ENCODE data around the gene PI4K2A.

- TF ChIP-seq, protein P1, sequence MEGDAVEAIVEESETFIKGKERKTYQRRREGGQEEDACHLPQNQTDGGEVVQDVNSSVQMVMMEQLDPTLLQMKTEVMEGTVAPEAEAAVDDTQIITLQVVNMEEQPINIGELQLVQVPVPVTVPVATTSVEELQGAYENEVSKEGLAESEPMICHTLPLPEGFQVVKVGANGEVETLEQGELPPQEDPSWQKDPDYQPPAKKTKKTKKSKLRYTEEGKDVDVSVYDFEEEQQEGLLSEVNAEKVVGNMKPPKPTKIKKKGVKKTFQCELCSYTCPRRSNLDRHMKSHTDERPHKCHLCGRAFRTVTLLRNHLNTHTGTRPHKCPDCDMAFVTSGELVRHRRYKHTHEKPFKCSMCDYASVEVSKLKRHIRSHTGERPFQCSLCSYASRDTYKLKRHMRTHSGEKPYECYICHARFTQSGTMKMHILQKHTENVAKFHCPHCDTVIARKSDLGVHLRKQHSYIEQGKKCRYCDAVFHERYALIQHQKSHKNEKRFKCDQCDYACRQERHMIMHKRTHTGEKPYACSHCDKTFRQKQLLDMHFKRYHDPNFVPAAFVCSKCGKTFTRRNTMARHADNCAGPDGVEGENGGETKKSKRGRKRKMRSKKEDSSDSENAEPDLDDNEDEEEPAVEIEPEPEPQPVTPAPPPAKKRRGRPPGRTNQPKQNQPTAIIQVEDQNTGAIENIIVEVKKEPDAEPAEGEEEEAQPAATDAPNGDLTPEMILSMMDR (IDR thresholded peaks at IDR 0.05), result peak in 1 of 4 donors; percentile 11
- peak; percentile 99 for TF ChIP-seq POLR2A (IDR thresholded peaks at IDR 0.05)
Measured at GRCh38 chr10:97686962-97687784, 46.7 kb downstream of the PI4K2A start, which contains the start of gene AVPI1.

Data from right lobe of liver (tissue), 4 donors.